Tibial nerve (tissue), 4 donors: ENCODE results near the gene MKNK1. TPM values are rescaled to one million over a fixed set of nuclear protein-coding genes. Genes with fewer than 3 reads are reported as not detected.

ENCODE experiments used
- DNase-seq, 2 donors: peaks; one replicate each; pipeline ENCODE4 v3.0.0-alpha.2; 2019; ENCODE audit warnings: low spot score in 2 of 2
- H3K27ac ChIP-seq, 4 donors: fragments of 200-600 bp; sonication (generic) in 3 of 4; one replicate each; pipeline ENCODE4 v1.5.1; 2017 to 2019; ENCODE audit warnings: mild to moderate bottlenecking in 1 of 4
- H3K27me3 ChIP-seq, 2 donors: fragments of 200-600 bp; sonication (generic) in 1 of 2; one replicate each; pipeline versions ENCODE4 v1.5.1 to v1.6.0; 2017 to 2019
- H3K36me3 ChIP-seq, 3 donors: fragments of 200-600 bp; sonication (generic); one replicate each; pipeline ENCODE4 v1.5.1; 2018 to 2019
- H3K4me1 ChIP-seq, 4 donors: fragments of 200-600 bp; sonication (generic) in 3 of 4; one replicate each; pipeline ENCODE4 v1.5.1; 2017 to 2019
- H3K4me3 ChIP-seq, 4 donors: fragments of 200-600 bp; sonication (generic) in 3 of 4; one replicate each; pipeline ENCODE4 v1.5.1; 2017 to 2019; ENCODE audit warnings: mild to moderate bottlenecking in 1 of 4, moderate library complexity in 1 of 4
- H3K9me3 ChIP-seq, 4 donors: fragments of 200-600 bp; sonication (generic) in 3 of 4; one replicate each; pipeline ENCODE4 v1.5.1; 2017 to 2019
- CTCF ChIP-seq, 5 experiments: fragments of 200-600 bp in 3 of 5; fragments of 450-650 bp in 2 of 5; sonication (generic) in 3 of 5; IDR thresholded peaks; one replicate each; pipeline ENCODE4 v1.5.1; 2016 to 2019; ENCODE audit warnings: antibody characterized with exemption in 5 of 5, mild to moderate bottlenecking in 3 of 5, moderate library complexity in 2 of 5
- EP300 ChIP-seq, 2 donors: sonication (generic); formaldehyde crosslinking; IDR thresholded peaks; one replicate each; pipeline ENCODE4 v1.6.1; 2017; ENCODE audit warnings: antibody characterized with exemption in 2 of 2, mild to moderate bottlenecking in 1 of 2
- POLR2A ChIP-seq, 2 donors: fragments of 450-650 bp; IDR thresholded peaks; one replicate each; pipeline ENCODE4 v1.6.1; 2017; ENCODE audit warnings: antibody characterized with exemption in 2 of 2, mild to moderate bottlenecking in 2 of 2, moderate library complexity in 2 of 2
- WGBS, 2 donors: methylation state at CpG; one replicate each; pipeline ENCODE4 v1.1.5; 2018; 5-methylcytosine and 5-hydroxymethylcytosine counted together
- total RNA-seq, 4 donors: library from RNA; depleted of rRNA; stranded (reverse); fragments of >200 nt; gene quantifications; one replicate each; pipeline ENCODE4 v1.1.0, GENCODE V29; 2016

MKNK1 gene
- total RNA-seq, 4 donors from 2014 or later = 52.4 to 75.0 (median 66.5) TPM

- no peak for TF ChIP-seq CTCF (IDR thresholded peaks at IDR 0.05)
- no peak for TF ChIP-seq POLR2A (IDR thresholded peaks at IDR 0.05)
- TF ChIP-seq EP300 (IDR thresholded peaks at IDR 0.05) = no peak
- peaks cover 0 to 17% of the 10 kb centered on the region in 2 donors for H3K27me3 ChIP-seq
- WGBS, 2 donors = 48 to 70% methylated on average over 7 to 8 of the region's 8 CpGs
These were observed 93.1 kb downstream of the MKNK1 start for GRCh38 chr1:46510998-46511365.

GRCh38 chr1:46510341-46510997 lies 93.6 kb downstream of the MKNK1 start:
- Histone ChIP-seq H3K27ac (no peak overlapping the region), H3K4me3 (no peak overlapping the region), H3K36me3 (no peaks in the 10 kb centered on the region), H3K4me1 (no peaks in the 10 kb centered on the region), H3K9me3 (no peaks in the 10 kb centered on the region), H3K27me3 (peaks cover 0 to 17% of the 10 kb centered on the region in 2 donors)
- 92 to 93% methylated on average over 18 to 19 of the region's 19 CpGs for WGBS, 2 donors
- TF ChIP-seq CTCF (IDR thresholded peaks at IDR 0.05) (no peak), POLR2A (IDR thresholded peaks at IDR 0.05) (no peak), EP300 (IDR thresholded peaks at IDR 0.05) (no peak)
- DNase-seq = no peak

More at GRCh38 chr1:46510998-46511365, 93.1 kb downstream of the MKNK1 start:
- Histone ChIP-seq H3K9me3 (no peaks in the 10 kb centered on the region), H3K4me3 (no peak overlapping the region), H3K27ac (no peak overlapping the region), H3K4me1 (no peaks in the 10 kb centered on the region), H3K36me3 (no peaks in the 10 kb centered on the region)
- no peak for DNase-seq

- Histone ChIP-seq H3K4me1 (no peaks in the 10 kb centered on the region), H3K27me3 (peaks cover 0 to 12% of the 10 kb centered on the region in 2 donors), H3K4me3 (no peak overlapping the region), H3K27ac (no peak overlapping the region), H3K36me3 (no peaks in the 10 kb centered on the region), H3K9me3 (no peaks in the 10 kb centered on the region)
- 72 to 76% methylated on average over 5 of the region's 5 CpGs for WGBS, 2 donors
- TF ChIP-seq EP300 (IDR thresholded peaks at IDR 0.05) (no peak), POLR2A (IDR thresholded peaks at IDR 0.05) (no peak), CTCF (IDR thresholded peaks at IDR 0.05) (no peak)
- DNase-seq = no peak
These were observed 95.3 kb downstream of the MKNK1 start for GRCh38 chr1:46508757-46509156.

Other genes starting within 250 kb of the MKNK1 start
- gene FAAH, start 210.0 kb downstream of the MKNK1 start, total RNA-seq = 100 to 1,000 TPM in 3 of 4 donors, 10 to 100 TPM in 1; 42.3 to 135 (median 121) TPM
- gene DMBX1, start 114.4 kb downstream of the MKNK1 start, total RNA-seq = not detected
- gene KNCN, start 52.6 kb downstream of the MKNK1 start, total RNA-seq = not detected
- 10 to 100 TPM; 15.1 to 22.3 (median 17.1) TPM for gene MOB3C, start 12.5 kb upstream of the MKNK1 start, total RNA-seq
- 10 to 100 TPM; 26.3 to 38.5 (median 30.2) TPM for gene ATPAF1, start 64.1 kb upstream of the MKNK1 start, total RNA-seq
- gene TEX38, start 67.6 kb upstream of the MKNK1 start, total RNA-seq = not detected
- 100 to 1,000 TPM in 2 of 4 donors, 10 to 100 TPM in 2; 81.0 to 106 (median 97.0) TPM for gene EFCAB14, start 114.8 kb upstream of the MKNK1 start, total RNA-seq
- gene CYP4B1, start 194.8 kb upstream of the MKNK1 start, total RNA-seq = 1,000 to 10,000 TPM in 2 of 4 donors, 100 to 1,000 TPM in 2; 578 to 1,081 (median 834) TPM